ENCODE data around the gene GPR107. TPM values are rescaled to one million over a fixed set of nuclear protein-coding genes. Genes with fewer than 3 reads are reported as not detected.

Gene GPR107
- total RNA-seq, 4 donors from 2014 or later: 24.6 to 41.8 (median 34.1) TPM

GRCh38 chr9:130147910-130148309, 94.2 kb downstream of the GPR107 start:
- 96% methylated on average over 3 of the region's 3 CpGs for WGBS

GRCh38 chr9:130149031-130149430, 95.3 kb downstream of the GPR107 start:
- no peaks in the 10 kb centered on the region for H3K27me3 ChIP-seq
- 76% methylated on average over 5 of the region's 5 CpGs for WGBS
- TF ChIP-seq EP300 (IDR thresholded peaks at IDR 0.05): no peak
- TF ChIP-seq POLR2AphosphoS5 (IDR thresholded peaks at IDR 0.05): no peak
- no peak for TF ChIP-seq POLR2A (IDR thresholded peaks at IDR 0.05)
- TF ChIP-seq CTCF (IDR thresholded peaks at IDR 0.05): no peak
- no peak overlapping the region for H3K27ac ChIP-seq
- H3K9me3 ChIP-seq: no peaks in the 10 kb centered on the region
- DNase-seq (ENCODE audit: low spot score in 2 of 2): no peak
- H3K4me3 ChIP-seq: no peak overlapping the region
- no peaks in the 10 kb centered on the region for H3K36me3 ChIP-seq
- peaks cover 7% of the 10 kb centered on the region for H3K4me1 ChIP-seq

More at GRCh38 chr9:130147910-130148309, 94.2 kb downstream of the GPR107 start:
- no peak for DNase-seq (ENCODE audit: low spot score in 2 of 2)
- Histone ChIP-seq H3K36me3 (no peaks in the 10 kb centered on the region), H3K4me1 (peaks cover 19% of the 10 kb centered on the region), H3K4me3 (no peak overlapping the region), H3K9me3 (no peaks in the 10 kb centered on the region), H3K27ac (no peak overlapping the region), H3K27me3 (no peaks in the 10 kb centered on the region)
- TF ChIP-seq POLR2AphosphoS5 (IDR thresholded peaks at IDR 0.05): no peak
- TF ChIP-seq CTCF (IDR thresholded peaks at IDR 0.05): no peak
- TF ChIP-seq POLR2A (IDR thresholded peaks at IDR 0.05): no peak
- no peak for TF ChIP-seq EP300 (IDR thresholded peaks at IDR 0.05)

- Histone ChIP-seq H3K4me1 (peaks cover 3% of the 10 kb centered on the region), H3K4me3 (no peak overlapping the region), H3K36me3 (no peaks in the 10 kb centered on the region), H3K9me3 (no peaks in the 10 kb centered on the region), H3K27ac (no peak overlapping the region), H3K27me3 (no peaks in the 10 kb centered on the region)
- no peak for DNase-seq (ENCODE audit: low spot score in 2 of 2)
- TF ChIP-seq POLR2AphosphoS5 (IDR thresholded peaks at IDR 0.05) (no peak), POLR2A (IDR thresholded peaks at IDR 0.05) (no peak)
- WGBS: 79% methylated on average over 5 of the region's 5 CpGs
These were observed 96.1 kb downstream of the GPR107 start for GRCh38 chr9:130149654-130150286.

- no peaks in the 10 kb centered on the region for H3K36me3 ChIP-seq
- no peak overlapping the region for H3K27ac ChIP-seq
- peaks cover 3% of the 10 kb centered on the region for H3K4me1 ChIP-seq
- no peak for DNase-seq (ENCODE audit: low spot score in 2 of 2)
- no peaks in the 10 kb centered on the region for H3K9me3 ChIP-seq
- H3K27me3 ChIP-seq: no peaks in the 10 kb centered on the region
- 76% methylated on average over 14 of the region's 14 CpGs for WGBS
- no peak for TF ChIP-seq EP300 (IDR thresholded peaks at IDR 0.05)
- no peak for TF ChIP-seq CTCF (IDR thresholded peaks at IDR 0.05)
- no peak for TF ChIP-seq POLR2AphosphoS5 (IDR thresholded peaks at IDR 0.05)
- no peak overlapping the region for H3K4me3 ChIP-seq
These were observed 97.2 kb downstream of the GPR107 start for GRCh38 chr9:130150779-130151382.

- WGBS: 96% methylated on average over 3 of the region's 3 CpGs
- no peaks in the 10 kb centered on the region for H3K27me3 ChIP-seq
These were observed 101.1 kb downstream of the GPR107 start for GRCh38 chr9:130154816-130155215.

More at GRCh38 chr9:130154816-130155215, 101.1 kb downstream of the GPR107 start:
- Histone ChIP-seq H3K9me3 (no peaks in the 10 kb centered on the region), H3K4me1 (peaks cover 3% of the 10 kb centered on the region), H3K27ac (no peak overlapping the region), H3K4me3 (no peak overlapping the region), H3K36me3 (no peaks in the 10 kb centered on the region)
- TF ChIP-seq POLR2AphosphoS5 (IDR thresholded peaks at IDR 0.05) (no peak), CTCF (IDR thresholded peaks at IDR 0.05) (no peak), EP300 (IDR thresholded peaks at IDR 0.05) (no peak), POLR2A (IDR thresholded peaks at IDR 0.05) (no peak)
- DNase-seq (ENCODE audit: low spot score in 2 of 2): no peak

All from suprapubic skin (tissue), 4 donors.